ENCODE data around the gene NFYB. TPM values are rescaled to one million over a fixed set of nuclear protein-coding genes. Genes with fewer than 3 reads are reported as not detected.

Gene NFYB
- total RNA-seq, 3 donors from 2014 or later (not counting 1 experiment from before 2014, with no cell fraction given): 13.3 to 17.4 (median 13.6) TPM

GRCh38 chr12:104095289-104095688 is 42.7 kb downstream of the NFYB start:
- Mint-ChIP-seq H3K27ac (no peak overlapping the region), H3K27me3 (ENCODE audit: low read depth in 2 of 2) (no peaks in the 10 kb centered on the region), H3K4me3 (no peak overlapping the region), H3K9me3 (no peaks in the 10 kb centered on the region), H3K36me3 (peaks cover 34% of the 10 kb centered on the region), H3K4me1 (no peaks in the 10 kb centered on the region)
- TF ChIP-seq CTCF (IDR thresholded peaks at IDR 0.05): no peak
- WGBS (ENCODE audit: insufficient coverage): no CpG with 5 or more reads among the region's 1 CpG
- Histone ChIP-seq H3K4me3 (ENCODE audit: low read length) (no peak overlapping the region), H3K9me3 (ENCODE audit: control insufficient read depth, insufficient read depth, low read length) (no peaks in the 10 kb centered on the region), H3K27ac (ENCODE audit: low read length) (no peak overlapping the region), H3K36me3 (ENCODE audit: control insufficient read depth, insufficient read depth, low read length) (peaks cover 76% of the 10 kb centered on the region), H3K27me3 (ENCODE audit: control insufficient read depth, insufficient read depth, low read length) (no peaks in the 10 kb centered on the region), H3K4me1 (ENCODE audit: control insufficient read depth, insufficient read depth, low read length) (no peaks in the 10 kb centered on the region)
- intact Hi-C loops (cut with micrococcal nuclease): no loop called here
- ATAC-seq: no peak
- no peak for DNase-seq

- no peak overlapping the region for H3K27ac ChIP-seq (ENCODE audit: low read length)
- Mint-ChIP-seq H3K36me3 (peaks cover 37% of the 10 kb centered on the region), H3K27me3 (ENCODE audit: low read depth in 2 of 2) (no peaks in the 10 kb centered on the region), H3K4me1 (no peaks in the 10 kb centered on the region), H3K27ac (no peak overlapping the region), H3K4me3 (no peak overlapping the region), H3K9me3 (no peaks in the 10 kb centered on the region)
- H3K9me3 ChIP-seq (ENCODE audit: control insufficient read depth, insufficient read depth, low read length): no peaks in the 10 kb centered on the region
- peaks cover 70% of the 10 kb centered on the region for H3K36me3 ChIP-seq (ENCODE audit: control insufficient read depth, insufficient read depth, low read length)
- no CpG with 5 or more reads among the region's 3 CpGs for WGBS (ENCODE audit: insufficient coverage)
- H3K27me3 ChIP-seq (ENCODE audit: control insufficient read depth, insufficient read depth, low read length): no peaks in the 10 kb centered on the region
- ATAC-seq (no peak), DNase-seq (no peak)
- H3K4me3 ChIP-seq (ENCODE audit: low read length): no peak overlapping the region
- no peaks in the 10 kb centered on the region for H3K4me1 ChIP-seq (ENCODE audit: control insufficient read depth, insufficient read depth, low read length)
- no peak for TF ChIP-seq CTCF (IDR thresholded peaks at IDR 0.05)
- intact Hi-C loops (cut with micrococcal nuclease): no loop called here
These were observed 43.7 kb downstream of the NFYB start for GRCh38 chr12:104094284-104094683.

GRCh38 chr12:104091136-104091535 is 46.9 kb downstream of the NFYB start:
- Mint-ChIP-seq H3K36me3 (peaks cover 31% of the 10 kb centered on the region), H3K9me3 (no peaks in the 10 kb centered on the region)

More at GRCh38 chr12:104091136-104091535, 46.9 kb downstream of the NFYB start:
- Histone ChIP-seq H3K9me3 (ENCODE audit: control insufficient read depth, insufficient read depth, low read length) (no peaks in the 10 kb centered on the region), H3K4me3 (ENCODE audit: low read length) (no peak overlapping the region), H3K27me3 (ENCODE audit: control insufficient read depth, insufficient read depth, low read length) (no peaks in the 10 kb centered on the region), H3K36me3 (ENCODE audit: control insufficient read depth, insufficient read depth, low read length) (peaks cover 71% of the 10 kb centered on the region), H3K27ac (ENCODE audit: low read length) (no peak overlapping the region), H3K4me1 (ENCODE audit: control insufficient read depth, insufficient read depth, low read length) (no peaks in the 10 kb centered on the region)
- no peak for TF ChIP-seq CTCF (IDR thresholded peaks at IDR 0.05)
- ATAC-seq: no peak
- no peaks in the 10 kb centered on the region for H3K27me3 Mint-ChIP-seq (ENCODE audit: low read depth in 2 of 2)
- 100% methylated on average over 1 of the region's 4 CpGs for WGBS (ENCODE audit: insufficient coverage)
- no peak overlapping the region for H3K27ac Mint-ChIP-seq
- no peaks in the 10 kb centered on the region for H3K4me1 Mint-ChIP-seq
- DNase-seq: no peak
- intact Hi-C loops (cut with micrococcal nuclease): no loop called here
- no peak overlapping the region for H3K4me3 Mint-ChIP-seq

Measured in natural killer cell (primary cell).